Neural crest cell (in vitro differentiated cells): ENCODE data around the gene RNF145. TPM values are rescaled to one million over a fixed set of nuclear protein-coding genes. Genes with fewer than 3 reads are reported as not detected.

Experiments used
- DNase-seq: peaks from one replicate; pipeline ENCODE4 v3.0.0; 2021; ENCODE audit warnings: low read depth, mixed read lengths, low spot score
- H3K27ac Mint-ChIP-seq: one replicate; pipeline ENCODE4 v1.8.0; 2021; ENCODE audit warnings: mild to moderate bottlenecking, mixed read lengths; ENCODE audit not compliant: unreplicated experiment
- H3K27me3 Mint-ChIP-seq: 2 replicates; pipeline ENCODE4 v1.8.0; 2021; ENCODE audit warnings: low read depth, mild to moderate bottlenecking, mixed read lengths
- H3K36me3 Mint-ChIP-seq: 2 replicates; pipeline ENCODE4 v1.8.0; 2021; ENCODE audit warnings: low read depth, mild to moderate bottlenecking, mixed read lengths
- H3K4me1 Mint-ChIP-seq: 2 replicates; pipeline ENCODE4 v1.8.0; 2021; ENCODE audit warnings: mixed read lengths
- H3K4me3 Mint-ChIP-seq: one replicate; pipeline ENCODE4 v1.8.0; 2021; ENCODE audit warnings: mild to moderate bottlenecking, mixed read lengths
- H3K9me3 Mint-ChIP-seq: 2 replicates; pipeline ENCODE4 v1.8.0; 2021; ENCODE audit warnings: mixed read lengths
- CTCF ChIP-seq: fragments of 200-600 bp; sonication (generic); conservative IDR thresholded peaks from 2 replicates; pipeline ENCODE4 v1.5.0; 2021; ENCODE audit warnings: antibody characterized with exemption, mild to moderate bottlenecking
- total RNA-seq: library from RNA; stranded (reverse); gene quantifications from 2 replicates; pipeline ENCODE4 v1.2.1, GENCODE V29; 2021

Gene RNF145
- total RNA-seq, 1 donor from 2014 or later: 95.2 TPM

GRCh38 chr5:159112436-159112835 is 96.9 kb downstream of the RNF145 start:
- H3K9me3 Mint-ChIP-seq: no peaks in the 10 kb centered on the region
- no peak overlapping the region for H3K27ac Mint-ChIP-seq
- TF ChIP-seq CTCF: no peak
- H3K27me3 Mint-ChIP-seq: peaks cover 23% of the 10 kb centered on the region
- no peak for DNase-seq
- no peak overlapping the region for H3K4me3 Mint-ChIP-seq
- H3K36me3 Mint-ChIP-seq: no peaks in the 10 kb centered on the region
- no peaks in the 10 kb centered on the region for H3K4me1 Mint-ChIP-seq

Other genes with a start within 250 kb of the RNF145 start
- 12.6 and 14.8 TPM in 2 replicates for gene EBF1, start 109.6 kb downstream of the RNF145 start, total RNA-seq
- 36.9 and 39.2 TPM in 2 replicates for gene UBLCP1, start 53.7 kb upstream of the RNF145 start, total RNA-seq
- not detected in 2 replicates for gene IL12B, start 120.9 kb upstream of the RNF145 start, total RNA-seq